Hematopoietic multipotent progenitor cell treated with erythropoietin and hydrocortisone succinate and interleukin-3 and kit ligand, for 8 days (in vitro differentiated cells): ENCODE measurements around the gene ADRB1.

Experiments
- DNase-seq: peaks from one replicate; pipeline ENCODE4 v3.0.0-alpha.2; 2015

The ADRB1 gene

GRCh38 chr10:114026189-114027040 lies 17.3 kb upstream of the ADRB1 start:
- DNase-seq, result no peak

GRCh38 chr10:114027041-114027394 lies 16.6 kb upstream of the ADRB1 start:
- DNase-seq, result no peak

- DNase-seq, result no peak
These were observed 15.7 kb upstream of the ADRB1 start for GRCh38 chr10:114027951-114028350.

GRCh38 chr10:114028425-114028824 lies 15.2 kb upstream of the ADRB1 start:
- no peak for DNase-seq

- no peak for DNase-seq
These were observed 14.0 kb upstream of the ADRB1 start for GRCh38 chr10:114029655-114030054.

- DNase-seq, result no peak
These were observed 13.5 kb upstream of the ADRB1 start for GRCh38 chr10:114030140-114030539.

- no peak for DNase-seq
These were observed 12.3 kb upstream of the ADRB1 start for GRCh38 chr10:114031073-114031972.

GRCh38 chr10:114033566-114033965 lies 10.1 kb upstream of the ADRB1 start:
- no peak for DNase-seq

- DNase-seq, result no peak
These were observed 8.6 kb upstream of the ADRB1 start for GRCh38 chr10:114034923-114035645.

- no peak for DNase-seq
These were observed 7.9 kb upstream of the ADRB1 start for GRCh38 chr10:114035791-114036190.

GRCh38 chr10:114038819-114039218 lies 4.8 kb upstream of the ADRB1 start:
- DNase-seq, result no peak

GRCh38 chr10:114041166-114041565 lies 2.5 kb upstream of the ADRB1 start:
- no peak for DNase-seq

GRCh38 chr10:114042895-114043531 lies 653 bp upstream of the ADRB1 start:
- no peak for DNase-seq

- DNase-seq, result no peak
These were observed 825 bp downstream of the ADRB1 start for GRCh38 chr10:114044247-114045135.

GRCh38 chr10:114045136-114046086 lies 1.7 kb downstream of the ADRB1 start:
- no peak for DNase-seq

- no peak for DNase-seq
These were observed 2.4 kb downstream of the ADRB1 start for GRCh38 chr10:114046087-114046458.

GRCh38 chr10:114048472-114048871 lies 4.8 kb downstream of the ADRB1 start:
- no peak for DNase-seq

GRCh38 chr10:114051714-114052113 lies 8.0 kb downstream of the ADRB1 start:
- DNase-seq, result no peak

GRCh38 chr10:114052255-114052654 lies 8.6 kb downstream of the ADRB1 start:
- no peak for DNase-seq

GRCh38 chr10:114053946-114054345 lies 10.3 kb downstream of the ADRB1 start:
- no peak for DNase-seq

GRCh38 chr10:114057855-114058254 lies 14.2 kb downstream of the ADRB1 start:
- DNase-seq, result no peak
